Lower leg skin (tissue), 3 donors: ENCODE results near the gene ATP9B.

Experiments
- CTCF ChIP-seq, 3 donors: fragments of 450-650 bp; IDR thresholded peaks; one replicate each; pipeline ENCODE4 v1.5.1; 2016; ENCODE audit warnings: antibody characterized with exemption in 3 of 3, mild to moderate bottlenecking in 3 of 3, moderate library complexity in 2 of 3
- POLR2A ChIP-seq, 2 donors: fragments of 450-650 bp; IDR thresholded peaks; one replicate each; pipeline ENCODE4 v1.6.1; 2016 to 2017; ENCODE audit warnings: antibody characterized with exemption in 2 of 2, mild to moderate bottlenecking in 1 of 2, moderate library complexity in 1 of 2

- TF ChIP-seq CTCF (IDR thresholded peaks at IDR 0.05) (no peak), POLR2A (IDR thresholded peaks at IDR 0.05) (no peak)
Measured at GRCh38 chr18:79314838-79315388, 245.7 kb downstream of the ATP9B start.
